Subcutaneous adipose tissue (tissue), 4 donors: ENCODE measurements around the gene IFNA2. TPM values are rescaled to one million over a fixed set of nuclear protein-coding genes. Genes with fewer than 3 reads are reported as not detected.

Experiments used
- CTCF ChIP-seq: fragments of 450-650 bp; IDR thresholded peaks from one replicate; pipeline ENCODE4 v1.5.1; 2016; ENCODE audit warnings: low read depth, mild to moderate bottlenecking, control low read depth, antibody characterized with exemption, moderate library complexity
- total RNA-seq, 4 donors: library from RNA; depleted of rRNA; stranded (reverse); fragments of >200 nt; gene quantifications; one replicate each; pipeline ENCODE4 v1.1.0, GENCODE V29; 2016

The IFNA2 gene
- total RNA-seq, 4 donors from 2014 or later, result not detected

GRCh38 chr9:21414220-21414940, 29.2 kb upstream of the IFNA2 start:
- no peak for TF ChIP-seq CTCF

GRCh38 chr9:21413624-21414023, 28.4 kb upstream of the IFNA2 start:
- TF ChIP-seq CTCF, result no peak

GRCh38 chr9:21413151-21413550, 28.0 kb upstream of the IFNA2 start:
- TF ChIP-seq CTCF, result no peak

GRCh38 chr9:21412107-21412506, 26.9 kb upstream of the IFNA2 start:
- TF ChIP-seq CTCF, result no peak

GRCh38 chr9:21408817-21409216, 23.6 kb upstream of the IFNA2 start, which contains the start of gene IFNA8:
Gene IFNA8 (plus strand): TSS chr9:21409117. CDS start chr9:21409177, 60 bp downstream.
- no peak for TF ChIP-seq CTCF

GRCh38 chr9:21404146-21404545, 18.9 kb upstream of the IFNA2 start:
- TF ChIP-seq CTCF, result no peak

GRCh38 chr9:21402386-21403251, 17.4 kb upstream of the IFNA2 start:
- TF ChIP-seq CTCF, result no peak
